HG02840 (cell line): ENCODE results near the gene NCOR2.

Experiments used
- ATAC-seq: cut with Tn5 transposase; IDR thresholded peaks from one replicate; pipeline ENCODE4 v1.9.1; 2021; ENCODE audit warnings: mild to moderate bottlenecking, moderate library complexity, moderate number of reproducible peaks; ENCODE audit not compliant: unreplicated experiment, low FRiP score

Gene NCOR2

GRCh38 chr12:124566997-124567672 is at the start of gene NCOR2:
Gene NCOR2 (minus strand): TSS chr12:124567612. CDS start chr12:124495251, 72,361 bp downstream.
- ATAC-seq = peak; percentile 34

GRCh38 chr12:124616394-124617221 is 49.2 kb upstream of the NCOR2 start:
- no peak for ATAC-seq

DNA sequence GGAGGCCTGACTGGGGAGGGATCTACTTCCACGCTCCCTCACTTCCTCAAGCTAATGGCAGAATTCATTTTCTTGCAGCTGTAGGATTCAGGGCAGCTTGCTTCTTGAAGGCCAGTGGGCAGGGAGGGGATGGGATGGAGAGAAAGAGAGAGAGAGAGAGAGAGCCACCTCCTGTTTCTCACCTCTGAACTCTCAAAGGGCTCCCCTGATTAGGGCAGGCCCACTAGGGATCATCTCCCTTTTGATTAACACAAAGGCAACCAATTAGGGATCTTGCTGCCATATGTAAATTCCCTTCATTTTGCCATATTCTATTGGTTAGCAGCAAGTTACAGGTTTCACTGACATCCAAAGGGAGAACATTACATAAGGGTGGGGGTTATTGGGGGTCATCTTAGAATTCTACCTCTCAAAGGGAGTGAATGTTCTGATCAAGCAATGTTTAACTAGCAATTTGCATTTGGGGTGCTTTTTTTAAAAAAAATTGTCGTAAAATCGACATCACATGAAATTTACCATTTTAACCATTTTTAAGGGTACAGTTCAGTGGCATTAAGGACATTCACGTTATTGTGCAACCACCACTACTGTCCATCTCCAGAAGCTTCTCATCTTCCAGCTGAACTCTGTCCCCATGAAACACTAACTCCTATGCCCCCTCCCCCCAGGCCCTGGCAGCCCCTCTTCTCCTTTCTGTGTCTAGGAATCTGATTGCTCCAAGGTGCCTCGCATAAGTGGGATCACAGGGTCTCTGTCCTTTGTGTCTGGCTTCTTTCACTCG is 47.3 kb upstream of the NCOR2 start:
- no peak for ATAC-seq

- ATAC-seq = no peak
Measured at GRCh38 chr12:124613151-124613585, 45.8 kb upstream of the NCOR2 start.

- no peak for ATAC-seq
Measured at GRCh38 chr12:124612410-124612680, 44.9 kb upstream of the NCOR2 start.

GRCh38 chr12:124611559-124612409 is 44.4 kb upstream of the NCOR2 start:
- no peak for ATAC-seq

DNA sequence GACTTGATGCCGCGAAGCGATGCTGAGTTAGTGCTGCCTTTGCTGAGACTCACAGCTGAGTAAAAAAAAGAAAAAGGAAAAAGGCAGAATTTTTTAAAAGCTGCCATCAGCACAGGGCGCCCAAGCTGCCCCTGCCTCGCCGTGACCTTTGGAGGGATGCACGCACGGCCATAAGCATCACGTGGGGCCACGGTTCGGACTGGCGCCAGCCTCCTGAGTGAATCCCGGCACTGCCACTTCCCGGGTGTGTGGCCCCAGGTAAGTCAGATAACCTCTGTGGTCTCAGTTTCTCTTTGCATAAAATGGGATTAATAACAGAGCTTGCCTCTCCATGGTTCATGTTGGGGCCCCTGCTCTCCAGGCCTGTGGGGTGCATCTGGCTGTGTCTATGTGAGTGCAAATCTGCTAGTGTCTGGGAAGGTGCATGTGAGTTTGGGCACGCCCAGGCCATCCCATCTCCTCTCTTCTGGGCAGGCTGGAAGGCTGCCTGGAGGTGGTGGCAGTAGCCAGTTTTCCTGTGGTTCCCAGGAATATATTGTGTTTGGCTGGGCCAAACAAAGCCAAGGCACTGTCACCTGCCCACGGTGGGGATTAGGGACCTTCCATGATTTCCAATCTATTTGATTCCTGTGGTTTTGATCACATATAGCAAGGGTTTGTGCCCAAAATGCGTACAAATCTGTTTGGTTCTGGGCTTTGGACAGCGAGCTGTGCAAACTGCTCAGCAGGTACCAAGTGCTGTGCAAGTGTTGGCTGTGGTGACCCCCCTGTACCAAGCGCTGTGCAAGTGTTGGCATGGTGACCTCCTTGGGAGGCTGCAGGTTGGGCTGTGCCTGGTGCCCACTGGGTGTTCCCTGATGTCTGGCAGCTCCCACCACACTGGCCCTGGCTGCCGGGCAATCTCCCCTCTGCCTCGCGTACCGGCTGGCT is 43.5 kb upstream of the NCOR2 start:
- no peak for ATAC-seq

GRCh38 chr12:124610021-124610612 is 42.7 kb upstream of the NCOR2 start:
- ATAC-seq = no peak

GRCh38 chr12:124609041-124609989 is 41.9 kb upstream of the NCOR2 start:
- ATAC-seq = no peak

GRCh38 chr12:124608450-124608870 is 41.0 kb upstream of the NCOR2 start:
- ATAC-seq = no peak

- ATAC-seq = no peak
Measured at GRCh38 chr12:124607681-124608425, 40.4 kb upstream of the NCOR2 start.

GRCh38 chr12:124605883-124606774 is 38.7 kb upstream of the NCOR2 start:
- ATAC-seq = no peak

GRCh38 chr12:124605150-124605882 is 37.9 kb upstream of the NCOR2 start:
- no peak for ATAC-seq

GRCh38 chr12:124604264-124604680 is 36.9 kb upstream of the NCOR2 start:
- no peak for ATAC-seq

DNA sequence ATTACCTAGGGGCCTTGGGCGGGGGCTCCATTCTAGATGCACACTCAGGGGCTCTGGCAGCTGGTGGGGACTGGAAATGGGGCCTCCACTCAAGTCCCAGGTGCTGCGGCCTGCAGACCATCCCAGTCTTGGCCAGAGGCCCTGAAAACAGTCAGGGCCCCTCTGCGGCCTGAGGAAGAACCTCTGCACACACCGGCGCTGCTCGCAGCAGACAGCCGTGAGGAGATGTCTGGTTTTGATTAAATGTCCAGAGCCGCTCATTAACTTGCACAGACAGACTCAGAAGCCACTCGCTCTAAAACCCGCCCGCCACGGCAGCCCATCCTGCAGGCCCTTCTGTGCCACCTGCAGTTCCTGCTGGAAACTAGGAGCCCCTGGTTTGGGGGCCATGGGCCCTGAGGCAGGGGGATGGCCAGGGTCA is 36.4 kb upstream of the NCOR2 start:
- ATAC-seq = no peak
